Measurements from ENCODE around the gene RNF14. TPM values are rescaled to one million over a fixed set of nuclear protein-coding genes. Genes with fewer than 3 reads are reported as not detected.

Gene RNF14
- total and polyA plus RNA-seq, 2 donors (not counting 3 experiments of a cell fraction or from before 2014, with no cell fraction given) = 23.5 to 55.9 TPM

- no peaks in the 10 kb centered on the region for H3K4me1 ChIP-seq (ENCODE audit: control insufficient read depth, extremely low read depth, insufficient read depth, low read length)
- H3K4me3 ChIP-seq (replicated peaks in 1 of 3; ENCODE audit: insufficient read depth in 1 of 3, low read depth in 1 of 3, low read length in 3 of 3) = no peak overlapping the region
- H3K79me2 ChIP-seq (ENCODE audit: control insufficient read depth, insufficient read depth, low read length) = no peaks in the 10 kb centered on the region
- no peaks in the 10 kb centered on the region for H3K9me3 ChIP-seq (replicated peaks; ENCODE audit: control insufficient read depth, insufficient read depth, low read length)
- no peak overlapping the region for H3K27ac ChIP-seq (ENCODE audit: insufficient read depth, low read depth, low read length)
- no peak overlapping the region for H3K4me2 ChIP-seq (ENCODE audit: insufficient read depth, low read length)
- DNase-seq (ENCODE audit: low read depth, low spot score) (no peak), FAIRE-seq (no peak)
- TF ChIP-seq MAX (IDR thresholded peaks at IDR 0.05; ENCODE audit: insufficient read depth, insufficient read length) (no peak), MYC (IDR thresholded peaks at IDR 0.05; ENCODE audit: low read depth, low read length) (no peak)
- no peaks in the 10 kb centered on the region for H3K9me1 ChIP-seq (replicated peaks; ENCODE audit: control insufficient read depth, extremely low read depth, insufficient read depth, low read length)
- intact Hi-C loops (cut with micrococcal nuclease) = loop anchor here (5.0 kb wide), 1 partner anchor 708 kb away; no protein-coding TSS in a partner anchor
- dilution Hi-C loops (cut with MboI; ENCODE audit: extremely low pct_ligation_motif_present, low sequenced_read_pairs) = loop anchor here (25.0 kb wide), 1 partner anchor 148 kb away; no protein-coding TSS in a partner anchor
- no peaks in the 10 kb centered on the region for H3K27me3 ChIP-seq (ENCODE audit: control insufficient read depth in 2 of 2, insufficient read depth in 2 of 2, low read length in 2 of 2)
- peaks cover 13 to 27% of the 10 kb centered on the region in 2 experiments for H3K36me3 ChIP-seq (ENCODE audit: control insufficient read depth in 2 of 2, extremely low read depth in 1 of 2, insufficient read depth in 2 of 2, low read length in 2 of 2)
- no peak overlapping the region for H2AFZ ChIP-seq (ENCODE audit: low read depth, low read length)
- BruUV-seq (replicated peaks) = no TSS peak
- CTCF ChIA-PET = interaction anchor here (0.7 to 4.8 kb wide), 13 partner anchors 11 to 709 kb away, joined by 3 to 93 read pairs (median 13); partner anchors contain the start of genes GNPDA1 and RNF14
- POLR2A ChIA-PET = interaction anchor here (0.7 kb wide), 1 partner anchor 31 kb away, joined by 3 read pairs; no protein-coding TSS in a partner anchor
- H4K20me1 ChIP-seq (replicated peaks; ENCODE audit: control insufficient read depth, extremely low read depth, insufficient read depth, low read length) = no peaks in the 10 kb centered on the region
- H3K9ac ChIP-seq (replicated peaks; ENCODE audit: extremely low read depth, insufficient read depth, low read length) = no peak overlapping the region
These were observed 20.8 kb downstream of the RNF14 start for GRCh38 chr5:141989720-141990119.

GRCh38 chr5:141992349-141992963, 23.6 kb downstream of the RNF14 start:
- H3K79me2 ChIP-seq (ENCODE audit: control insufficient read depth, insufficient read depth, low read length) = no peaks in the 10 kb centered on the region
- no TSS peak for BruUV-seq (replicated peaks)
- TF ChIP-seq POLR2A (IDR thresholded peaks at IDR 0.05; ENCODE audit: low read depth, low read length) (no peak), MYC (IDR thresholded peaks at IDR 0.05; ENCODE audit: low read depth, low read length) (no peak), POLR2AphosphoS5 (IDR thresholded peaks at IDR 0.05; ENCODE audit: insufficient read depth, low read depth, low read length) (no peak), CTCF (IDR thresholded peaks at IDR 0.05; ENCODE audit: extremely low read depth in 1 of 2, insufficient read depth in 1 of 2, low read depth in 1 of 2, low read length in 2 of 2) (peak; percentile 45 to 58), GATA2 (IDR thresholded peaks at IDR 0.05; ENCODE audit: insufficient read depth, insufficient read length, low read depth, low read length) (no peak), JUN (IDR thresholded peaks at IDR 0.05; ENCODE audit: borderline replicate concordance, insufficient read depth, insufficient read length, low read depth) (no peak)
- H2AFZ ChIP-seq (ENCODE audit: low read depth, low read length) = no peak overlapping the region
- ChIA-PET CTCF (interaction anchor here (2.5 to 4.8 kb wide), 7 partner anchors 8 to 301 kb away, joined by 13 to 93 read pairs (median 22); partner anchors contain the start of gene GNPDA1), POLR2A (interaction anchor here (1.0 kb wide), 1 partner anchor 151 kb away, joined by 7 read pairs; no protein-coding TSS in a partner anchor)
- H3K36me3 ChIP-seq (ENCODE audit: control insufficient read depth in 2 of 2, extremely low read depth in 1 of 2, insufficient read depth in 2 of 2, low read length in 2 of 2) = peaks cover 4 to 17% of the 10 kb centered on the region in 2 experiments
- H3K27me3 ChIP-seq (ENCODE audit: control insufficient read depth in 2 of 2, insufficient read depth in 2 of 2, low read length in 2 of 2) = no peaks in the 10 kb centered on the region
- no peaks in the 10 kb centered on the region for H4K20me1 ChIP-seq (replicated peaks; ENCODE audit: control insufficient read depth, extremely low read depth, insufficient read depth, low read length)
- FAIRE-seq (peak; percentile 68), DNase-seq (ENCODE audit: low read depth, low spot score) (peak; percentile 72)
- dilution Hi-C loops (cut with MboI; ENCODE audit: extremely low pct_ligation_motif_present, low sequenced_read_pairs) (loop anchor here (25.0 kb wide), 1 partner anchor 145 kb away; no protein-coding TSS in a partner anchor), intact Hi-C loops (cut with micrococcal nuclease) (loop anchor here (1.0 to 5.0 kb wide), 2 partner anchors 152 to 705 kb away; no protein-coding TSS in a partner anchor)
- no peak overlapping the region for H3K9ac ChIP-seq (replicated peaks; ENCODE audit: extremely low read depth, insufficient read depth, low read length)
- H3K4me2 ChIP-seq (ENCODE audit: insufficient read depth, low read length) = no peak overlapping the region
- H3K4me3 ChIP-seq (replicated peaks in 1 of 3; ENCODE audit: insufficient read depth in 1 of 3, low read depth in 1 of 3, low read length in 3 of 3) = no peak overlapping the region
- H3K9me1 ChIP-seq (replicated peaks; ENCODE audit: control insufficient read depth, extremely low read depth, insufficient read depth, low read length) = no peaks in the 10 kb centered on the region
- H3K27ac ChIP-seq (ENCODE audit: insufficient read depth, low read depth, low read length) = no peak overlapping the region
- no peaks in the 10 kb centered on the region for H3K4me1 ChIP-seq (ENCODE audit: control insufficient read depth, extremely low read depth, insufficient read depth, low read length)
- no peaks in the 10 kb centered on the region for H3K9me3 ChIP-seq (replicated peaks; ENCODE audit: control insufficient read depth, insufficient read depth, low read length)

Measured in endothelial cell of umbilical vein (primary cell).